ENCODE results near the gene GART.
"Not testable (repeated sequence)": the region's sequence is repeated elsewhere in the genome, so short reads cannot be mapped to it uniquely, and the experiment has no call there.

The GART gene

GRCh38 chr21:33541756-33542639 is at the start of gene GART:
GART (minus strand) TSS chr21:33542117; CDS start chr21:33539315, 2,802 bp downstream.
- peak; percentile 81 for DNase-seq

- peak; percentile 90 for DNase-seq
These were observed 46.8 kb upstream of the GART start, which contains the start of gene DONSON for GRCh38 chr21:33588485-33589335. DONSON (minus strand) TSS chr21:33588684; CDS start chr21:33588641, 43 bp downstream.

- peak; percentile 40 for DNase-seq
These were observed 46.0 kb upstream of the GART start for GRCh38 chr21:33587792-33588484.

GRCh38 chr21:33586927-33587326 is 45.0 kb upstream of the GART start:
- no peak for DNase-seq

- no peak for DNase-seq
These were observed 42.5 kb upstream of the GART start for GRCh38 chr21:33584455-33584854.

- DNase-seq: no peak
These were observed 37.1 kb upstream of the GART start for GRCh38 chr21:33578959-33579542.

GRCh38 chr21:33578214-33578613 is 36.3 kb upstream of the GART start:
- DNase-seq: no peak

- DNase-seq: not testable (repeated sequence)
These were observed 34.8 kb upstream of the GART start for GRCh38 chr21:33576741-33577141.

- DNase-seq: no peak
These were observed 30.4 kb upstream of the GART start for GRCh38 chr21:33572350-33572749.

GRCh38 chr21:33569991-33570390 is 28.1 kb upstream of the GART start:
- no peak for DNase-seq

GRCh38 chr21:33568448-33568847 is 26.5 kb upstream of the GART start:
- DNase-seq: no peak

GRCh38 chr21:33567914-33568313 is 26.0 kb upstream of the GART start:
- no peak for DNase-seq

- DNase-seq: no peak
These were observed 24.6 kb upstream of the GART start for GRCh38 chr21:33566514-33566913.

GRCh38 chr21:33562389-33562788 is 20.5 kb upstream of the GART start:
- no peak for DNase-seq

- DNase-seq: no peak
These were observed 19.5 kb upstream of the GART start for GRCh38 chr21:33561373-33561772.

GRCh38 chr21:33560965-33561364 is 19.0 kb upstream of the GART start:
- no peak for DNase-seq

GRCh38 chr21:33559813-33560212 is 17.9 kb upstream of the GART start:
- no peak for DNase-seq

GRCh38 chr21:33558777-33559421 is 17.0 kb upstream of the GART start:
- no peak for DNase-seq

- DNase-seq: no peak
These were observed 15.5 kb upstream of the GART start for GRCh38 chr21:33557447-33557846.

- no peak for DNase-seq
These were observed 13.0 kb upstream of the GART start for GRCh38 chr21:33554982-33555344.

- no peak for DNase-seq
These were observed 12.5 kb upstream of the GART start for GRCh38 chr21:33554236-33554981.

Measured in CD4-positive, alpha-beta T cell treated with Interleukin-6 for 4 hours (primary cell).